Neuronal stem cell (in vitro differentiated cells): ENCODE measurements around the gene ZNF512B.

ENCODE experiments used
- DNase-seq: peaks from one replicate; pipeline ENCODE4 v3.0.0-alpha.2; 2013; ENCODE audit warnings: low spot score
- H2AFZ ChIP-seq: one replicate; pipeline ENCODE4 v1.6.1; 2013; ENCODE audit warnings: mild to moderate bottlenecking, low read length, inconsistent platforms
- H2AK5ac ChIP-seq: 2 replicates; pipeline ENCODE4 v1.6.1; 2013; ENCODE audit warnings: low read depth, mild to moderate bottlenecking, inconsistent platforms, low read length, moderate library complexity, mixed read lengths
- H2BK120ac ChIP-seq: 2 replicates; pipeline ENCODE4 v1.6.1; 2013; ENCODE audit warnings: low read depth, mild to moderate bottlenecking, inconsistent platforms, low read length, moderate library complexity, mixed read lengths
- H2BK12ac ChIP-seq: one replicate; pipeline ENCODE4 v1.6.1; 2013; ENCODE audit warnings: low read length, inconsistent platforms
- H2BK15ac ChIP-seq: 2 replicates; pipeline ENCODE4 v1.6.1; 2013; ENCODE audit warnings: mild to moderate bottlenecking, low read length, inconsistent platforms, mixed read lengths
- H2BK5ac ChIP-seq: one replicate; pipeline ENCODE4 v1.6.1; 2013; ENCODE audit warnings: inconsistent platforms, mild to moderate bottlenecking, low read length, moderate library complexity
- H3K14ac ChIP-seq: one replicate; pipeline ENCODE4 v1.6.1; 2013; ENCODE audit warnings: low read length, inconsistent platforms
- H3K18ac ChIP-seq: 2 replicates; pipeline ENCODE4 v1.6.1; 2013; ENCODE audit warnings: low read length, inconsistent platforms
- H3K23ac ChIP-seq: 2 replicates; pipeline ENCODE4 v1.6.1; 2013; ENCODE audit warnings: low read depth, mild to moderate bottlenecking, mixed read lengths, low read length, inconsistent platforms; ENCODE audit not compliant: poor library complexity
- H3K27ac ChIP-seq: replicated peaks from 3 replicates; pipeline ENCODE4 v1.5.1; 2013; ENCODE audit warnings: low read length, inconsistent platforms
- H3K27me3 ChIP-seq, 3 experiments: 2 replicates each; pipeline ENCODE4 v1.6.1; 2013; ENCODE audit warnings: low read length in 3 of 3, mild to moderate bottlenecking in 2 of 3, inconsistent platforms in 1 of 3, low read depth in 1 of 3, mixed read lengths in 1 of 3, moderate library complexity in 1 of 3; ENCODE audit not compliant: control insufficient read depth in 3 of 3, insufficient read depth in 3 of 3
- H3K36me3 ChIP-seq, 2 donors: replicated peaks in 1 of 2; 2 replicates each; pipeline ENCODE4 v1.6.1; 2013; ENCODE audit warnings: low read length in 2 of 2; ENCODE audit not compliant: control insufficient read depth in 2 of 2, insufficient read depth in 2 of 2
- H3K4ac ChIP-seq: 2 replicates; pipeline ENCODE4 v1.6.1; 2013; ENCODE audit warnings: inconsistent platforms, mild to moderate bottlenecking, low read length, moderate library complexity
- H3K4me1 ChIP-seq, 2 donors: 1 replicate in 1 of 2; 2 replicates in 1 of 2; pipeline ENCODE4 v1.6.1; 2013; ENCODE audit warnings: low read length in 2 of 2, low read depth in 1 of 2; ENCODE audit not compliant: control insufficient read depth in 2 of 2, insufficient read depth in 1 of 2
- H3K4me2 ChIP-seq: one replicate; pipeline ENCODE4 v1.6.1; 2013; ENCODE audit warnings: mild to moderate bottlenecking, low read length, inconsistent platforms; ENCODE audit not compliant: insufficient read depth, poor library complexity, severe bottlenecking
- H3K4me3 ChIP-seq, 2 donors: 2 replicates each; pipeline ENCODE4 v1.5.1; 2013; ENCODE audit warnings: low read length in 2 of 2, mild to moderate bottlenecking in 2 of 2, inconsistent platforms in 1 of 2, moderate library complexity in 1 of 2
- H3K79me1 ChIP-seq: one replicate; pipeline ENCODE4 v1.6.1; 2013; ENCODE audit warnings: low read depth, mild to moderate bottlenecking, inconsistent platforms, low read length, moderate library complexity
- H3K9ac ChIP-seq: one replicate; pipeline ENCODE4 v1.6.1; 2013; ENCODE audit warnings: mild to moderate bottlenecking, low read depth, low read length, inconsistent platforms; ENCODE audit not compliant: poor library complexity
- H3K9me3 ChIP-seq, 2 donors: replicated peaks in 1 of 2; 2 replicates each; pipeline versions ENCODE3 to v1.6.1; 2013; ENCODE audit warnings: low read length in 2 of 2, mild to moderate bottlenecking in 2 of 2, inconsistent platforms in 1 of 2, low read depth in 1 of 2, mixed read lengths in 1 of 2, moderate library complexity in 1 of 2; ENCODE audit not compliant: control insufficient read depth in 2 of 2, insufficient read depth in 1 of 2
- H4K8ac ChIP-seq: one replicate; pipeline ENCODE4 v1.6.1; 2013; ENCODE audit warnings: low read depth, mild to moderate bottlenecking, inconsistent platforms, low read length, moderate library complexity
- H4K91ac ChIP-seq: one replicate; pipeline ENCODE4 v1.6.1; 2013; ENCODE audit warnings: low read length, low read depth, mild to moderate bottlenecking, inconsistent platforms; ENCODE audit not compliant: poor library complexity
- WGBS, 2 donors: extraction: QIAGEN DNeasy Blood & Tissue Kit; methylation state at CpG; one replicate each; pipeline ENCODE4 v1.1.7; 2013; ENCODE audit warnings: missing lambda C conversion rate in 2 of 2, mixed read lengths in 1 of 2; ENCODE audit not compliant: insufficient read length in 2 of 2, insufficient replicate concordance in 1 of 2; ENCODE audit errors: extremely low coverage in 2 of 2; 5-methylcytosine and 5-hydroxymethylcytosine counted together

The ZNF512B gene

DNA sequence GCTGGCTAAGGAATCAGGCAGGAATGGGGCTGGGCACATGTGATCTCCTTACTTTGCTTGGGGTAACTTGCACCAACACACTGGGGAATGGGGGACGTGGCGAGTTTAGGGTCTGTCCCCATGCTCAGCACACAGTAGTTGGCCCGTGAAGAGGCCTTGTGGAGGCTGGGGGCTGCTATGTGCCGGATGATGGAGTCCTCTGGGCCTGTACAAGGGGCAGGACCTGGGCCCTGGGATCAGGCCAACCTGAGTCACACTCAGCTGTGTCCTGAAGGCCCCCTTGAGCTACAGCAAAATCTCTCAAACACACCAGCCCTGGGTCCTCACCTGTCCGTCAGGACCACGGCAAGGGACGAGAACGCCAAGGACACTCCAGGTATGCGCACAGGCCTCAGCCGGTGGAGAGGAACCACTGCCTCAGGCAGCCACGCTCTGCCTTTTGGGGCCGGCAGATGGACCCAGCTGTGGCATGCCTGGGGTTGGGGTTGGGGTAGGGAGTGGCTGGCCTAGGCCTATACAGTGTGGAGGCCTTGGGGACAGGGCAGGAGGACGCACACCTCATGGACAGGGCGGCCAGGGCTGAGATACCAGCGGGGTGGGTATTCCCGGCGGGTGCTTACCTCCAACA lies 24.6 kb downstream of the ZNF512B start:
- Histone ChIP-seq H3K4me3 (peak overlapping the region in 1 of 2 donors; percentile 49), H3K79me1 (peaks cover 31% of the 10 kb centered on the region), H3K27ac (no peak overlapping the region), H3K4ac (no peak overlapping the region), H2BK5ac (peak overlapping the region; percentile 53), H2BK12ac (no peak overlapping the region), H3K18ac (no peak overlapping the region), H2AK5ac (no peak overlapping the region), H3K36me3 (peaks cover 37 to 59% of the 10 kb centered on the region in 2 donors), H2AFZ (no peak overlapping the region), H4K8ac (no peak overlapping the region), H2BK120ac (no peak overlapping the region), H3K23ac (peak overlapping the region; percentile 65), H3K27me3 (no peaks in the 10 kb centered on the region), H3K4me2 (no peak overlapping the region), H3K14ac (no peak overlapping the region), H3K9me3 (no peaks in the 10 kb centered on the region), H3K9ac (no peak overlapping the region), H2BK15ac (no peak overlapping the region), H4K91ac (no peak overlapping the region), H3K4me1 (peaks cover 17 to 25% of the 10 kb centered on the region in 2 donors)
- WGBS, 2 donors, result no CpG with 5 or more reads among the region's 17 CpGs
- no peak for DNase-seq

DNA sequence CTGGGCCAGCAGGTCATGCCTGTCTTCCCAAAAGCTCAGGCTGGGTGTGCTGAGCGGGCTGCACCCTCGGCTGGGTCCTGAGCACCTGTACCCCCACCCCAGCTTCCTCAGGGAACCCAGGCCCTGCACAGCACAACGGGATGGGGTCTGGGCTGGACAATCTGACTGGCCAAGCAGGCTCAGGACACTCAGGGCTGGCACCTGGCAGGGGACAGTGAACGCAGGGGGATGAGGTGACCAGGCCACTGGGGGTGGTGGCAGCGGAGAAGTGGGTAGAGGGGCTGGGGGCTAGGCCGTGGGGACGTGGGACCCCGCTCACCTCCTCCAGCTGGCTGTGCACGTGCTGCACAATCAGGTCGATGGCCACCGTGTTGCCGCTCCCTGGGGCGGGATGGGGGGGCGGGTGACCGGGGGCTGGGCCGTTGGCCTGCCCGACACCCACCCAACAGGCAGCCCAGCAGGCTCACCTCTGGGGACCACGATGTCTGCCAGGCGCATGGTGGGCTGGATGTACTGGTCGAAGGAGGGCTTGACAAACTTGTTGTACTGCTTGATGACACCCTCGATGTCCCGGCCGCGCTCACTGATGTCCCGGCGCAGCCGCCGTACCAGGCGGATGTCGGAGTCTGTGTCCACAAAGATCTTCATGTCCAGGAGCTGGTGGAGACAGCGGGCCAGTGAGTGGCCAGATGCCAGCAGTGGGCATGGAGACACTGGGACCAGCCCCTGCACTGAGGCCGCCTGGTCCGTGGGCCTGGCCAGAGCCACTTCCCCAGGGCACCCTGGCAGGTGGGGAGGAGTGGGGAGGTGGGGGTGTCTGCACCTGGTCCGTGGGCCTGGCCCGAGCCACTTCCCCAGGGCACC lies 25.4 kb downstream of the ZNF512B start:
- Histone ChIP-seq H3K27ac (no peak overlapping the region), H2AK5ac (no peak overlapping the region), H2BK15ac (no peak overlapping the region), H3K4me3 (no peak overlapping the region), H3K4ac (no peak overlapping the region), H3K27me3 (no peaks in the 10 kb centered on the region), H4K8ac (no peak overlapping the region), H3K9ac (no peak overlapping the region), H2BK5ac (no peak overlapping the region), H3K18ac (peak overlapping the region; percentile 28), H3K79me1 (peaks cover 34% of the 10 kb centered on the region), H3K23ac (peak overlapping the region; percentile 34), H3K14ac (no peak overlapping the region), H2BK12ac (peak overlapping the region; percentile 58), H3K4me1 (peaks cover 8 to 17% of the 10 kb centered on the region in 2 donors), H3K36me3 (peaks cover 39 to 66% of the 10 kb centered on the region in 2 donors), H4K91ac (no peak overlapping the region), H2AFZ (no peak overlapping the region), H3K9me3 (no peaks in the 10 kb centered on the region), H2BK120ac (no peak overlapping the region), H3K4me2 (no peak overlapping the region)
- WGBS, 2 donors, result no CpG with 5 or more reads among the region's 35 CpGs
- no peak for DNase-seq

DNA sequence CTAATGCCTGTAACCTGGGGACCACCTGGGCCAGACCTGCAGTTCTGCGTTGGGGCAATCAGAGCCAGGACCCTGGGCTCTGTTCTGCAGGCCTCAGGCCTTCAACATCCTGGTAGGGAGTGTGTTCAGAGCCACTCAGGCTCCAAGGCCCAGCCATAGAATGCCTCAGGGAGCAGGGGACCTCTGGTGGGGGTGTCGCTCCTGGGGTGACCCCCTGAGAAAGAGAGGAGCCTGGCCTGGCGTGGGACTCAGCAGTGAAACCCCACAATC lies 26.0 kb downstream of the ZNF512B start:
- Histone ChIP-seq H3K27me3 (no peaks in the 10 kb centered on the region), H3K27ac (no peak overlapping the region), H2AFZ (no peak overlapping the region), H3K79me1 (peaks cover 34% of the 10 kb centered on the region), H2BK15ac (no peak overlapping the region), H3K14ac (no peak overlapping the region), H4K8ac (no peak overlapping the region), H3K4me1 (peaks cover 3 to 11% of the 10 kb centered on the region in 2 donors), H3K36me3 (peaks cover 39 to 71% of the 10 kb centered on the region in 2 donors), H3K23ac (no peak overlapping the region), H3K18ac (no peak overlapping the region), H4K91ac (no peak overlapping the region), H2AK5ac (no peak overlapping the region), H3K4ac (no peak overlapping the region), H3K9ac (no peak overlapping the region), H2BK12ac (no peak overlapping the region), H2BK5ac (no peak overlapping the region), H3K4me2 (no peak overlapping the region), H3K9me3 (no peaks in the 10 kb centered on the region), H3K4me3 (no peak overlapping the region), H2BK120ac (no peak overlapping the region)
- no peak for DNase-seq
- no CpG with 5 or more reads among the region's 3 CpGs for WGBS, 2 donors

DNA sequence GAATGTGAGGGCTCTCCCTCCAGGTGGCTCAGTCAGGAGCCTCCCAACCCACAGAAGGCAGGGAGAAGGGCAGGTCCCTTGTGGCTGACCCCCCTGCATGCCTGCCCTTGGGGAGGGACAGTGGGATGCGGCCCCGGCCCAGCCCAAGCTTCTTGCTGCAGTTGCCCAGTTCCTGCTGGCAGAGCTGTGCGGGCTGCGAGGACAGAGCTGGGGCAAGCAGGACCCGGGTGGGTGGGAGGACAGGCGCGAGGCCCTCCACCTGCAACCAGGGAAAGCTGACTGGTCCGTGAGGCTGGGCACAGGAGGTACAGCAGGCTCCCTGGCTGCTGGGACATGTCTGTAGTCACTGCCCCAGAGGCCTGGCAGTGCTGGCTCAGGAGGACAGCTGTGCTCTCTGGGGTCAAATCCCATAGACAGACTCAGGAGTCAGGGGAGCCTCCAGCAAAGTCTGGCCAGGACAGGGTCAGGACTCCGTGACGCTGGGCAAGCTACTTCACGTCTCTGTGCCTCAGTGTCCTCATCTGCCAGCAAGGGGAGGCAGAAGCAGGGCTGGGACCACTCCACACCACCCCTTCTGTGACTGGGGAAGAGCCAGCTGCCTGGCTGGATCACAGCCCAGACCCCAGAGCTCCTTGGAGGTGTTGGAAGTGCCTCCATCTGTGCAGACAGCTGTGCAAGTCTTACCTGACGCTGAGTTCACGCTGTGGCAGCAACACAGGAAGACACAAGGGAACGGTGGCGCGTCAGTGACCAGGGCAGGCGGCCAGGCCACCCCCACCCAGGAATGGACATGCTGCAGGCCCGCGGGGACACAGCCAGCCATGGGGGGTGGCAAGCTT lies 26.5 kb downstream of the ZNF512B start:
- no peak overlapping the region for H3K4me3 ChIP-seq
- H4K91ac ChIP-seq, result no peak overlapping the region
- H2AK5ac ChIP-seq, result no peak overlapping the region
- WGBS, 2 donors, result no CpG with 5 or more reads among the region's 19 CpGs
- H3K27ac ChIP-seq, result peak overlapping the region; percentile 78
- H3K79me1 ChIP-seq, result peaks cover 34% of the 10 kb centered on the region
- peaks cover 0 to 8% of the 10 kb centered on the region in 2 donors for H3K4me1 ChIP-seq
- H3K23ac ChIP-seq, result peak overlapping the region; percentile 8
- H2AFZ ChIP-seq, result no peak overlapping the region
- H3K9ac ChIP-seq, result peak overlapping the region; percentile 17
- H2BK15ac ChIP-seq, result no peak overlapping the region
- H3K4me2 ChIP-seq, result no peak overlapping the region
- no peak for DNase-seq
- peaks cover 0 to 1% of the 10 kb centered on the region in 2 donors for H3K9me3 ChIP-seq
- H3K27me3 ChIP-seq, result no peaks in the 10 kb centered on the region
- no peak overlapping the region for H3K18ac ChIP-seq
- H3K14ac ChIP-seq, result no peak overlapping the region
- no peak overlapping the region for H2BK120ac ChIP-seq
- H4K8ac ChIP-seq, result no peak overlapping the region
- H3K4ac ChIP-seq, result no peak overlapping the region
- H3K36me3 ChIP-seq, result peaks cover 39 to 76% of the 10 kb centered on the region in 2 donors
- no peak overlapping the region for H2BK12ac ChIP-seq
- no peak overlapping the region for H2BK5ac ChIP-seq
